Thyroid gland (tissue), 4 donors: ENCODE data around the gene VN1R5. TPM values are rescaled to one million over a fixed set of nuclear protein-coding genes. Genes with fewer than 3 reads are reported as not detected.
"Not testable (repeated sequence)": the region's sequence is repeated elsewhere in the genome, so short reads cannot be mapped to it uniquely, and the experiment has no call there.

Experiments used
- DNase-seq, 2 donors: peaks; one replicate each; pipeline ENCODE4 v3.0.0-alpha.2; 2019
- H3K27ac ChIP-seq, 3 donors: fragments of 200-600 bp; sonication (generic); 1 replicate in 2 of 3; 2 replicates in 1 of 3; pipeline ENCODE4 v1.5.1; 2016 to 2019; ENCODE audit warnings: mild to moderate bottlenecking in 1 of 3, moderate library complexity in 1 of 3
- H3K27me3 ChIP-seq: fragments of 200-600 bp; sonication (generic); one replicate; pipeline ENCODE4 v1.5.1; 2019
- H3K36me3 ChIP-seq, 2 donors: fragments of 200-600 bp; sonication (generic); one replicate each; pipeline ENCODE4 v1.5.1; 2016 to 2019
- H3K4me1 ChIP-seq, 2 donors: fragments of 200-600 bp; sonication (generic); one replicate each; pipeline ENCODE4 v1.5.1; 2017 to 2019
- H3K4me3 ChIP-seq, 3 donors: fragments of 200-600 bp; sonication (generic); replicated peaks in 1 of 3; 1 replicate in 2 of 3; 2 replicates in 1 of 3; pipeline ENCODE4 v1.5.1; 2016; ENCODE audit warnings: mild to moderate bottlenecking in 1 of 3
- H3K9me3 ChIP-seq: fragments of 200-600 bp; sonication (generic); one replicate; pipeline ENCODE4 v1.5.1; 2017
- CTCF ChIP-seq, 6 experiments: fragments of 200-600 bp in 3 of 6; fragments of 450-650 bp in 3 of 6; sonication (generic) in 3 of 6; IDR thresholded peaks; one replicate each; pipeline ENCODE4 v1.5.1; 2016 to 2019; ENCODE audit warnings: antibody characterized with exemption in 6 of 6, mild to moderate bottlenecking in 2 of 6, inconsistent platforms in 1 of 6, moderate library complexity in 1 of 6
- POLR2A ChIP-seq, 2 donors: fragments of 450-650 bp; IDR thresholded peaks; one replicate each; pipeline ENCODE4 v1.6.1; 2017; ENCODE audit warnings: antibody characterized with exemption in 2 of 2, mild to moderate bottlenecking in 2 of 2, moderate library complexity in 1 of 2
- WGBS, 2 donors: methylation state at CpG; one replicate each; pipeline ENCODE4 v1.1.5; 2017; 5-methylcytosine and 5-hydroxymethylcytosine counted together
- intact Hi-C: fragments of 100-400 bp; cut with DNase I; formaldehyde crosslinking; loops from one replicate; pipeline ENCODE4 v1.15.1; 2023
- total RNA-seq, 4 donors: library from RNA; depleted of rRNA; stranded (reverse); fragments of >200 nt; gene quantifications; one replicate each; pipeline ENCODE4 v1.2.3, GENCODE V29; 2016

VN1R5 gene
- total RNA-seq, 4 donors from 2014 or later: not detected

- no peaks in the 10 kb centered on the region for H3K36me3 ChIP-seq
- WGBS, 2 donors: 98% methylated on average over 19 to 22 of the region's 23 CpGs
- TF ChIP-seq POLR2A (IDR thresholded peaks at IDR 0.05) (no peak), CTCF (IDR thresholded peaks at IDR 0.05) (no peak)
- H3K27ac ChIP-seq: no peak overlapping the region
- no peaks in the 10 kb centered on the region for H3K4me1 ChIP-seq
- H3K9me3 ChIP-seq: no peaks in the 10 kb centered on the region
- no peaks in the 10 kb centered on the region for H3K27me3 ChIP-seq
- intact Hi-C loops: no loop called here
- DNase-seq: no peak
- no peak overlapping the region for H3K4me3 ChIP-seq
Observed at GRCh38 chr1:247286134-247286670, 30.3 kb downstream of the VN1R5 start.

- no peak overlapping the region for H3K4me3 ChIP-seq
- no peaks in the 10 kb centered on the region for H3K4me1 ChIP-seq
- H3K36me3 ChIP-seq: no peaks in the 10 kb centered on the region
- H3K27me3 ChIP-seq: no peaks in the 10 kb centered on the region
- 91 to 93% methylated on average over 14 of the region's 14 CpGs for WGBS, 2 donors
- DNase-seq: no peak
- intact Hi-C loops: no loop called here
- no peaks in the 10 kb centered on the region for H3K9me3 ChIP-seq
- H3K27ac ChIP-seq: no peak overlapping the region
- TF ChIP-seq POLR2A (IDR thresholded peaks at IDR 0.05) (no peak), CTCF (IDR thresholded peaks at IDR 0.05) (no peak)
Observed at GRCh38 chr1:247287460-247287859, 31.6 kb downstream of the VN1R5 start.

GRCh38 chr1:247288341-247288740 is 32.5 kb downstream of the VN1R5 start:
- no peaks in the 10 kb centered on the region for H3K27me3 ChIP-seq
- intact Hi-C loops: no loop called here
- H3K9me3 ChIP-seq: no peaks in the 10 kb centered on the region
- H3K27ac ChIP-seq: no peak overlapping the region
- WGBS, 2 donors: 91 to 97% methylated on average over 6 of the region's 6 CpGs
- no peak for TF ChIP-seq CTCF (IDR thresholded peaks at IDR 0.05)
- TF ChIP-seq POLR2A (IDR thresholded peaks at IDR 0.05): no peak
- no peaks in the 10 kb centered on the region for H3K36me3 ChIP-seq
- H3K4me3 ChIP-seq: no peak overlapping the region
- no peaks in the 10 kb centered on the region for H3K4me1 ChIP-seq
- no peak for DNase-seq

GRCh38 chr1:247289274-247289892 is 33.5 kb downstream of the VN1R5 start:
- H3K36me3 ChIP-seq, H3K27me3 ChIP-seq, DNase-seq, H3K4me1 ChIP-seq, H3K9me3 ChIP-seq, intact Hi-C loops, H3K4me3 ChIP-seq, H3K27ac ChIP-seq: not testable (repeated sequence)
- 93 to 95% methylated on average over 19 of the region's 19 CpGs for WGBS, 2 donors

DNA sequence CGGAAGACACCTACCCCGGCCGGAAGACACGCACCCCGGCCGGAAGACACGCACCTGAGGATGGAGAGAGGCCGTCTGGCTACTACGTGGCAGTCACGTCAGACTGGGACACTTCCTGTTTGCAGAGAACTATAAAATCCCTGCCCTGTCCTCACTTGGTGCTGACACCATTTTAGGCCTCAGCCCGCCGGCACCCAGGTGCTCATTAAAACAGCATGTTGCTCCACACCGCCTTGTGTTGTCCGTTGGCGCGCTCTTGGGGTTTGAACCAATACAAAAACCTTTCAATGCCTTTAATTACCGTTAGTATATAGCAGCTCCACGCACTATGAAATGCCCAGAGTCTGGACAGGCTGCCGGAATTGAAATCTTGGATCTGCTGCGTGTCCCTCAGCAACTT is 34.7 kb downstream of the VN1R5 start:
- TF ChIP-seq CTCF (IDR thresholded peaks at IDR 0.05) (no peak), POLR2A (IDR thresholded peaks at IDR 0.05) (no peak)
- Histone ChIP-seq H3K4me3 (no peak overlapping the region), H3K36me3 (no peaks in the 10 kb centered on the region), H3K9me3 (no peaks in the 10 kb centered on the region), H3K4me1 (no peaks in the 10 kb centered on the region), H3K27ac (no peak overlapping the region), H3K27me3 (no peaks in the 10 kb centered on the region)
- intact Hi-C loops: no loop called here
- WGBS, 2 donors: 97 to 98% methylated on average over 20 of the region's 20 CpGs
- no peak for DNase-seq
